Effector CD8-positive, alpha-beta T cell (primary cell): ENCODE measurements around the gene GULP1.
"Not testable (repeated sequence)": the region's sequence is repeated elsewhere in the genome, so short reads cannot be mapped to it uniquely, and the experiment has no call there.

Experiments
- DNase-seq: peaks from one replicate; lab custom pipeline; 2025; lab: John Stamatoyannopoulos, UW

Gene GULP1

GRCh38 chr2:188601391-188601790, 309.7 kb downstream of the GULP1 start:
- DNase-seq: no peak

- no peak for DNase-seq
These were observed 310.3 kb downstream of the GULP1 start for GRCh38 chr2:188601927-188602326.

- DNase-seq: no peak
These were observed 312.9 kb downstream of the GULP1 start for GRCh38 chr2:188604579-188604978.

GRCh38 chr2:188605609-188606584, 314.2 kb downstream of the GULP1 start:
- DNase-seq: not testable (repeated sequence)

GRCh38 chr2:188606596-188606995, 314.9 kb downstream of the GULP1 start:
- not testable (repeated sequence) for DNase-seq

GRCh38 chr2:188607501-188607900, 315.8 kb downstream of the GULP1 start:
- no peak for DNase-seq

- no peak for DNase-seq
These were observed 317.8 kb downstream of the GULP1 start for GRCh38 chr2:188609321-188610049.

GRCh38 chr2:188610050-188610444, 318.4 kb downstream of the GULP1 start:
- no peak for DNase-seq

- no peak for DNase-seq
These were observed 319.2 kb downstream of the GULP1 start for GRCh38 chr2:188610827-188611226.

- no peak for DNase-seq
These were observed 327.5 kb downstream of the GULP1 start for GRCh38 chr2:188619146-188619545.

- DNase-seq: no peak
These were observed 329.2 kb downstream of the GULP1 start for GRCh38 chr2:188620916-188621315.

- DNase-seq: no peak
These were observed 331.1 kb downstream of the GULP1 start for GRCh38 chr2:188622601-188623260.

- DNase-seq: no peak
These were observed 332.4 kb downstream of the GULP1 start for GRCh38 chr2:188623995-188624643.

- DNase-seq: no peak
These were observed 335.8 kb downstream of the GULP1 start for GRCh38 chr2:188627471-188627870.

GRCh38 chr2:188628989-188629752, 337.5 kb downstream of the GULP1 start:
- no peak for DNase-seq

GRCh38 chr2:188629753-188630527, 338.3 kb downstream of the GULP1 start:
- DNase-seq: no peak

GRCh38 chr2:188631037-188631809, 339.5 kb downstream of the GULP1 start:
- DNase-seq: no peak

GRCh38 chr2:188634656-188635055, 343.0 kb downstream of the GULP1 start:
- DNase-seq: no peak
